NB4 (cell line): ENCODE data around the gene BICDL1.

ENCODE experiments used
- MYC ChIP-seq: IDR thresholded peaks from 2 replicates; pipeline ENCODE4 v1.6.1; 2011; ENCODE audit warnings: low read depth, low read length
- POLR2A ChIP-seq: IDR thresholded peaks from 2 replicates; pipeline ENCODE4 v1.6.1; 2011; ENCODE audit warnings: mild to moderate bottlenecking; ENCODE audit not compliant: insufficient read length; ENCODE audit errors: extremely low read depth
- TF ChIP-seq, protein P1 (sequence below): IDR thresholded peaks from one replicate; pipeline ENCODE4 v1.5.1; 2012; ENCODE audit warnings: low read depth, low read length
- TF ChIP-seq, protein P2 (sequence below): IDR thresholded peaks from 2 replicates; pipeline ENCODE4 v1.6.1; 2011; ENCODE audit warnings: low read depth, low read length

DNA sequence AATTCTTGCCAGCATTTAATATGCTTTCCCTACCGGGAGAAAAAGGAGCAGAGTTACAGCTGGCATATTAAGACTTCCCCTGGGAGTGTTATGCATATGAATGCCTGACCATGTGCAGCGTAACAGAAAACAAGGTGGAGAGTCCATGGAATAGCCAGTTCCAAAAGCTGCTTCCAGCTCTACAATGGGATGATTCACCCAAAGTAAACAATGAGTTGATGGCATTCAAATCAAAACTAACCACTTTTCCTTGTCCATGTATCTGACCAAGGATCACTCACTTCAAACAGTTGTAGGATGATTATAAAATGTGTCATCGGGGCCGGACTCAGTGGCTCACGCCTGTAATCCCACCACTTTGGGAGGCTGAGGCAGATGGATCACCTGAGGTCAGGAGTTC, 48.1 kb upstream of the BICDL1 start:
- TF ChIP-seq, protein P1, sequence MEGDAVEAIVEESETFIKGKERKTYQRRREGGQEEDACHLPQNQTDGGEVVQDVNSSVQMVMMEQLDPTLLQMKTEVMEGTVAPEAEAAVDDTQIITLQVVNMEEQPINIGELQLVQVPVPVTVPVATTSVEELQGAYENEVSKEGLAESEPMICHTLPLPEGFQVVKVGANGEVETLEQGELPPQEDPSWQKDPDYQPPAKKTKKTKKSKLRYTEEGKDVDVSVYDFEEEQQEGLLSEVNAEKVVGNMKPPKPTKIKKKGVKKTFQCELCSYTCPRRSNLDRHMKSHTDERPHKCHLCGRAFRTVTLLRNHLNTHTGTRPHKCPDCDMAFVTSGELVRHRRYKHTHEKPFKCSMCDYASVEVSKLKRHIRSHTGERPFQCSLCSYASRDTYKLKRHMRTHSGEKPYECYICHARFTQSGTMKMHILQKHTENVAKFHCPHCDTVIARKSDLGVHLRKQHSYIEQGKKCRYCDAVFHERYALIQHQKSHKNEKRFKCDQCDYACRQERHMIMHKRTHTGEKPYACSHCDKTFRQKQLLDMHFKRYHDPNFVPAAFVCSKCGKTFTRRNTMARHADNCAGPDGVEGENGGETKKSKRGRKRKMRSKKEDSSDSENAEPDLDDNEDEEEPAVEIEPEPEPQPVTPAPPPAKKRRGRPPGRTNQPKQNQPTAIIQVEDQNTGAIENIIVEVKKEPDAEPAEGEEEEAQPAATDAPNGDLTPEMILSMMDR = no peak
- TF ChIP-seq, protein P2, sequence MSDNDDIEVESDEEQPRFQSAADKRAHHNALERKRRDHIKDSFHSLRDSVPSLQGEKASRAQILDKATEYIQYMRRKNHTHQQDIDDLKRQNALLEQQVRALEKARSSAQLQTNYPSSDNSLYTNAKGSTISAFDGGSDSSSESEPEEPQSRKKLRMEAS = no peak
- no peak for TF ChIP-seq POLR2A
- TF ChIP-seq MYC = no peak
